ENCODE results near the gene RIC3.

The RIC3 gene

GRCh38 chr11:8168485-8169257, at the start of gene RIC3:
Gene RIC3, minus strand, starts transcription at chr11:8169025. Its CDS starts 36 bp downstream, at chr11:8168989.
- peak; percentile 53 for DNase-seq

GRCh38 chr11:8218409-8218808, 49.6 kb upstream of the RIC3 start:
- DNase-seq = no peak

GRCh38 chr11:8217926-8218325, 49.1 kb upstream of the RIC3 start:
- no peak for DNase-seq

GRCh38 chr11:8217136-8217535, 48.3 kb upstream of the RIC3 start:
- no peak for DNase-seq

- no peak for DNase-seq
Measured at GRCh38 chr11:8213376-8213775, 44.6 kb upstream of the RIC3 start.

GRCh38 chr11:8209208-8209807, 40.5 kb upstream of the RIC3 start:
- peak; percentile 7 for DNase-seq

GRCh38 chr11:8207080-8208000, 38.5 kb upstream of the RIC3 start:
- no peak for DNase-seq

GRCh38 chr11:8206251-8207079, 37.6 kb upstream of the RIC3 start:
- peak; percentile 82 for DNase-seq

GRCh38 chr11:8205566-8205965, 36.7 kb upstream of the RIC3 start:
- DNase-seq = no peak

- DNase-seq = no peak
Measured at GRCh38 chr11:8204596-8204995, 35.8 kb upstream of the RIC3 start.

- DNase-seq = no peak
Measured at GRCh38 chr11:8204025-8204424, 35.2 kb upstream of the RIC3 start.

- no peak for DNase-seq
Measured at GRCh38 chr11:8203414-8203715, 34.5 kb upstream of the RIC3 start.

- no peak for DNase-seq
Measured at GRCh38 chr11:8202516-8203413, 33.9 kb upstream of the RIC3 start.

GRCh38 chr11:8201644-8202365, 33.0 kb upstream of the RIC3 start:
- no peak for DNase-seq

- no peak for DNase-seq
Measured at GRCh38 chr11:8199676-8200075, 30.9 kb upstream of the RIC3 start.

GRCh38 chr11:8196749-8197148, 27.9 kb upstream of the RIC3 start:
- no peak for DNase-seq

GRCh38 chr11:8194956-8195355, 26.1 kb upstream of the RIC3 start:
- no peak for DNase-seq

GRCh38 chr11:8192896-8193209, 24.0 kb upstream of the RIC3 start:
- DNase-seq = peak; percentile 46

GRCh38 chr11:8192016-8192895, 23.4 kb upstream of the RIC3 start:
- peak; percentile 79 for DNase-seq

GRCh38 chr11:8190431-8190830, 21.6 kb upstream of the RIC3 start:
- no peak for DNase-seq

Data from midbrain (tissue), 1 donor.